OCI-LY1 (cell line): ENCODE measurements around the gene FAM222A.

Source experiments
- H2AFZ ChIP-seq: fragments of 200-600 bp; sonication (generic), shearing (Covaris generic); 2 replicates; pipeline ENCODE4 v1.6.0; 2014; ENCODE audit warnings: antibody characterized with exemption, mild to moderate bottlenecking, low read length
- H3F3A ChIP-seq: fragments of 200-600 bp; sonication (generic), shearing (Covaris generic); 2 replicates; pipeline ENCODE4 v1.6.0; 2014; ENCODE audit warnings: mild to moderate bottlenecking, antibody characterized with exemption, low read length, moderate library complexity; ENCODE audit not compliant: insufficient read depth
- H3K27ac ChIP-seq: fragments of 200-600 bp; sonication (generic); 2 replicates; pipeline ENCODE4 v1.5.1; 2014; ENCODE audit warnings: low read length, mixed run types, mild to moderate bottlenecking, low read depth; ENCODE audit not compliant: poor library complexity, severe bottlenecking
- H3K27me3 ChIP-seq: fragments of 200-600 bp; sonication (generic); 2 replicates; pipeline ENCODE4 v1.6.0; 2014; ENCODE audit warnings: antibody characterized with exemption, mild to moderate bottlenecking, low read length, moderate library complexity; ENCODE audit not compliant: insufficient read depth
- H3K36me3 ChIP-seq: fragments of 200-600 bp; sonication (generic); 2 replicates; pipeline ENCODE4 v1.6.1; 2014; ENCODE audit warnings: mild to moderate bottlenecking, antibody characterized with exemption, low read length, moderate library complexity, mixed read lengths; ENCODE audit not compliant: insufficient read depth
- H3K4me1 ChIP-seq: fragments of 200-600 bp; sonication (generic); 2 replicates; pipeline ENCODE4 v1.5.1; 2014; ENCODE audit warnings: mild to moderate bottlenecking, low read length, moderate library complexity; ENCODE audit not compliant: insufficient read depth, severe bottlenecking
- H3K4me2 ChIP-seq: fragments of 200-600 bp; sonication (generic), shearing (Covaris generic); 2 replicates; pipeline ENCODE4 v1.6.1; 2014; ENCODE audit warnings: low read length
- H3K4me3 ChIP-seq: fragments of 200-600 bp; sonication (generic); 2 replicates; pipeline ENCODE4 v1.5.1; 2014; ENCODE audit warnings: low read length, low read depth, mild to moderate bottlenecking, mixed read lengths; ENCODE audit not compliant: poor library complexity, severe bottlenecking
- H3K79me2 ChIP-seq: fragments of 200-600 bp; shearing (Covaris generic); 2 replicates; pipeline ENCODE4 v1.6.1; 2016; ENCODE audit warnings: mixed run types, low read length, mixed read lengths; ENCODE audit not compliant: insufficient read depth
- H3K9ac ChIP-seq: fragments of 200-600 bp; sonication (generic), shearing (Covaris generic); 2 replicates; pipeline ENCODE4 v1.6.1; 2014; ENCODE audit warnings: mild to moderate bottlenecking, low read length, mixed read lengths
- H3K9me2 ChIP-seq: fragments of 200-600 bp; sonication (generic), shearing (Covaris generic); 2 replicates; pipeline ENCODE4 v1.6.1; 2014; ENCODE audit warnings: low read depth, mild to moderate bottlenecking, low read length, mixed read lengths
- H3K9me3 ChIP-seq: fragments of 200-600 bp; shearing (Covaris generic); 2 replicates; pipeline ENCODE4 v1.6.1; 2014; ENCODE audit warnings: low read length, mixed read lengths
- H4K20me1 ChIP-seq: fragments of 200-600 bp; sonication (generic), shearing (Covaris generic); 2 replicates; pipeline ENCODE4 v1.6.0; 2016; ENCODE audit warnings: mild to moderate bottlenecking, low read length; ENCODE audit not compliant: insufficient read depth
- EZH2 ChIP-seq: fragments of 200-600 bp; sonication (generic), shearing (Covaris generic); IDR thresholded peaks from 2 replicates; pipeline ENCODE4 v1.8.0; 2017; ENCODE audit warnings: borderline replicate concordance, mixed run types, mild to moderate bottlenecking, antibody characterized with exemption, low read length, moderate library complexity, mixed read lengths
- TF ChIP-seq, protein P1 (sequence below): fragments of 200-600 bp; sonication (generic), shearing (Covaris generic); IDR thresholded peaks from 2 replicates; pipeline ENCODE4 v1.5.1; 2017; ENCODE audit warnings: mild to moderate bottlenecking, antibody characterized with exemption, low read length, moderate library complexity, mixed read lengths

FAM222A gene

GRCh38 chr12:109738209-109738608 is 24.6 kb downstream of the FAM222A start:
- no peak overlapping the region for H3K4me2 ChIP-seq
- H3K9me3 ChIP-seq = no peaks in the 10 kb centered on the region
- no peak overlapping the region for H3K27ac ChIP-seq
- H3K4me1 ChIP-seq = no peaks in the 10 kb centered on the region
- H3K36me3 ChIP-seq = no peaks in the 10 kb centered on the region
- no peaks in the 10 kb centered on the region for H3K9me2 ChIP-seq
- no peak overlapping the region for H2AFZ ChIP-seq
- no peak overlapping the region for H3K4me3 ChIP-seq
- TF ChIP-seq EZH2 = no peak
- TF ChIP-seq, protein P1, sequence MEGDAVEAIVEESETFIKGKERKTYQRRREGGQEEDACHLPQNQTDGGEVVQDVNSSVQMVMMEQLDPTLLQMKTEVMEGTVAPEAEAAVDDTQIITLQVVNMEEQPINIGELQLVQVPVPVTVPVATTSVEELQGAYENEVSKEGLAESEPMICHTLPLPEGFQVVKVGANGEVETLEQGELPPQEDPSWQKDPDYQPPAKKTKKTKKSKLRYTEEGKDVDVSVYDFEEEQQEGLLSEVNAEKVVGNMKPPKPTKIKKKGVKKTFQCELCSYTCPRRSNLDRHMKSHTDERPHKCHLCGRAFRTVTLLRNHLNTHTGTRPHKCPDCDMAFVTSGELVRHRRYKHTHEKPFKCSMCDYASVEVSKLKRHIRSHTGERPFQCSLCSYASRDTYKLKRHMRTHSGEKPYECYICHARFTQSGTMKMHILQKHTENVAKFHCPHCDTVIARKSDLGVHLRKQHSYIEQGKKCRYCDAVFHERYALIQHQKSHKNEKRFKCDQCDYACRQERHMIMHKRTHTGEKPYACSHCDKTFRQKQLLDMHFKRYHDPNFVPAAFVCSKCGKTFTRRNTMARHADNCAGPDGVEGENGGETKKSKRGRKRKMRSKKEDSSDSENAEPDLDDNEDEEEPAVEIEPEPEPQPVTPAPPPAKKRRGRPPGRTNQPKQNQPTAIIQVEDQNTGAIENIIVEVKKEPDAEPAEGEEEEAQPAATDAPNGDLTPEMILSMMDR = no peak
- H3F3A ChIP-seq = no peaks in the 10 kb centered on the region
- H4K20me1 ChIP-seq = no peaks in the 10 kb centered on the region
- H3K27me3 ChIP-seq = no peaks in the 10 kb centered on the region
- no peak overlapping the region for H3K9ac ChIP-seq
- H3K79me2 ChIP-seq = no peaks in the 10 kb centered on the region

GRCh38 chr12:109738878-109739665 is 25.4 kb downstream of the FAM222A start:
- H3F3A ChIP-seq = no peaks in the 10 kb centered on the region

GRCh38 chr12:109739747-109740693 is 26.4 kb downstream of the FAM222A start:
- H3K27ac ChIP-seq = no peak overlapping the region
- no peaks in the 10 kb centered on the region for H3K79me2 ChIP-seq
- H3K4me1 ChIP-seq = no peaks in the 10 kb centered on the region
- no peaks in the 10 kb centered on the region for H3K9me2 ChIP-seq
- TF ChIP-seq EZH2 = no peak
- TF ChIP-seq, protein P1 = peak; percentile 37
- H2AFZ ChIP-seq = no peak overlapping the region
- no peak overlapping the region for H3K4me2 ChIP-seq
- no peaks in the 10 kb centered on the region for H4K20me1 ChIP-seq
- H3K9ac ChIP-seq = no peak overlapping the region
- no peaks in the 10 kb centered on the region for H3K27me3 ChIP-seq
- H3K9me3 ChIP-seq = no peaks in the 10 kb centered on the region
- H3K4me3 ChIP-seq = no peak overlapping the region
- H3F3A ChIP-seq = no peaks in the 10 kb centered on the region
- H3K36me3 ChIP-seq = no peaks in the 10 kb centered on the region

More at GRCh38 chr12:109738878-109739665, 25.4 kb downstream of the FAM222A start:
- H2AFZ ChIP-seq = no peak overlapping the region
- H3K4me3 ChIP-seq = no peak overlapping the region
- no peaks in the 10 kb centered on the region for H3K79me2 ChIP-seq
- H3K4me2 ChIP-seq = no peak overlapping the region
- H3K36me3 ChIP-seq = no peaks in the 10 kb centered on the region
- no peaks in the 10 kb centered on the region for H3K4me1 ChIP-seq
- no peaks in the 10 kb centered on the region for H3K9me3 ChIP-seq
- no peaks in the 10 kb centered on the region for H4K20me1 ChIP-seq
- no peak for TF ChIP-seq EZH2
- TF ChIP-seq, protein P1 = no peak
- H3K27ac ChIP-seq = no peak overlapping the region
- H3K27me3 ChIP-seq = no peaks in the 10 kb centered on the region
- no peaks in the 10 kb centered on the region for H3K9me2 ChIP-seq
- no peak overlapping the region for H3K9ac ChIP-seq
